ENCODE measurements around the gene CD300A.

- TF ChIP-seq ZNF274 (IDR thresholded peaks at IDR 0.05; ENCODE audit: low read depth, low read length) (no peak), YY1 (IDR thresholded peaks at IDR 0.05; ENCODE audit: insufficient read depth, insufficient read length) (no peak), SUZ12 (IDR thresholded peaks at IDR 0.05; ENCODE audit: extremely low read depth, insufficient read depth, insufficient read length) (no peak)
Measured at GRCh38 chr17:74531231-74531761, 64.9 kb downstream of the CD300A start, which contains the start of gene CD300LB.
